ENCODE data around the gene CHRD. TPM values are rescaled to one million over a fixed set of nuclear protein-coding genes. Genes with fewer than 3 reads are reported as not detected.

CHRD gene
- total RNA-seq, 1 experiment from 2014 or later: 2.7 TPM

DNA sequence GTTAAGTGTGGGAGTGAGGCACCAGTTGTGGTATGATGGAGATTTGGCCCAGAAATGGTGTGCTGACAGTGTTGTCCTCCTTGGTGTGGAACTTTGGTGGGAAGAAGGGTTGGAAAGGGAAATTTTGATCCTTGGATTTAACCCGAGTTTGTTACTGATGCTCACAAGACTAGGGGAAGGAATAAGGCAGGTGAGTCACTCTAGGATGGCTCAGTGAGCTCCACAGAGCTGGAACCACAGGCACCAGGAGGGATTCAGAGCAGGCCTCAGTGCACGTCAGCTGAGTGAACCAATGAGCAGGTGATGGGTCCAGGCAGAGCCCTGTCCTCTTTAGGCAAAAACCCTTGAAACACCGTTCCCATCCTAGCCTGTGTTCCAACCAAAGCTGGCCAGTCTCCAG is 11.4 kb downstream of the CHRD start (continued):
- TF ChIP-seq, protein P1, sequence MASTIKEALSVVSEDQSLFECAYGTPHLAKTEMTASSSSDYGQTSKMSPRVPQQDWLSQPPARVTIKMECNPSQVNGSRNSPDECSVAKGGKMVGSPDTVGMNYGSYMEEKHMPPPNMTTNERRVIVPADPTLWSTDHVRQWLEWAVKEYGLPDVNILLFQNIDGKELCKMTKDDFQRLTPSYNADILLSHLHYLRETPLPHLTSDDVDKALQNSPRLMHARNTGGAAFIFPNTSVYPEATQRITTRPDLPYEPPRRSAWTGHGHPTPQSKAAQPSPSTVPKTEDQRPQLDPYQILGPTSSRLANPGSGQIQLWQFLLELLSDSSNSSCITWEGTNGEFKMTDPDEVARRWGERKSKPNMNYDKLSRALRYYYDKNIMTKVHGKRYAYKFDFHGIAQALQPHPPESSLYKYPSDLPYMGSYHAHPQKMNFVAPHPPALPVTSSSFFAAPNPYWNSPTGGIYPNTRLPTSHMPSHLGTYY (CRISPR knock-in tag; IDR thresholded peaks at IDR 0.05): no peak
- TF ChIP-seq FOXK1 (CRISPR knock-in tag; IDR thresholded peaks at IDR 0.05) (no peak), ZNF396 (CRISPR knock-in tag; IDR thresholded peaks at IDR 0.05; ENCODE audit: borderline replicate concordance) (no peak), NFYB (CRISPR knock-in tag; conservative IDR thresholded peaks at IDR 0.05; ENCODE audit: low read depth) (no peak)
- TF ChIP-seq, protein P2, sequence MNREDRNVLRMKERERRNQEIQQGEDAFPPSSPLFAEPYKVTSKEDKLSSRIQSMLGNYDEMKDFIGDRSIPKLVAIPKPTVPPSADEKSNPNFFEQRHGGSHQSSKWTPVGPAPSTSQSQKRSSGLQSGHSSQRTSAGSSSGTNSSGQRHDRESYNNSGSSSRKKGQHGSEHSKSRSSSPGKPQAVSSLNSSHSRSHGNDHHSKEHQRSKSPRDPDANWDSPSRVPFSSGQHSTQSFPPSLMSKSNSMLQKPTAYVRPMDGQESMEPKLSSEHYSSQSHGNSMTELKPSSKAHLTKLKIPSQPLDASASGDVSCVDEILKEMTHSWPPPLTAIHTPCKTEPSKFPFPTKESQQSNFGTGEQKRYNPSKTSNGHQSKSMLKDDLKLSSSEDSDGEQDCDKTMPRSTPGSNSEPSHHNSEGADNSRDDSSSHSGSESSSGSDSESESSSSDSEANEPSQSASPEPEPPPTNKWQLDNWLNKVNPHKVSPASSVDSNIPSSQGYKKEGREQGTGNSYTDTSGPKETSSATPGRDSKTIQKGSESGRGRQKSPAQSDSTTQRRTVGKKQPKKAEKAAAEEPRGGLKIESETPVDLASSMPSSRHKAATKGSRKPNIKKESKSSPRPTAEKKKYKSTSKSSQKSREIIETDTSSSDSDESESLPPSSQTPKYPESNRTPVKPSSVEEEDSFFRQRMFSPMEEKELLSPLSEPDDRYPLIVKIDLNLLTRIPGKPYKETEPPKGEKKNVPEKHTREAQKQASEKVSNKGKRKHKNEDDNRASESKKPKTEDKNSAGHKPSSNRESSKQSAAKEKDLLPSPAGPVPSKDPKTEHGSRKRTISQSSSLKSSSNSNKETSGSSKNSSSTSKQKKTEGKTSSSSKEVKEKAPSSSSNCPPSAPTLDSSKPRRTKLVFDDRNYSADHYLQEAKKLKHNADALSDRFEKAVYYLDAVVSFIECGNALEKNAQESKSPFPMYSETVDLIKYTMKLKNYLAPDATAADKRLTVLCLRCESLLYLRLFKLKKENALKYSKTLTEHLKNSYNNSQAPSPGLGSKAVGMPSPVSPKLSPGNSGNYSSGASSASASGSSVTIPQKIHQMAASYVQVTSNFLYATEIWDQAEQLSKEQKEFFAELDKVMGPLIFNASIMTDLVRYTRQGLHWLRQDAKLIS (CRISPR knock-in tag; IDR thresholded peaks at IDR 0.05; ENCODE audit: borderline replicate concordance): no peak
- TF ChIP-seq, protein P3, sequence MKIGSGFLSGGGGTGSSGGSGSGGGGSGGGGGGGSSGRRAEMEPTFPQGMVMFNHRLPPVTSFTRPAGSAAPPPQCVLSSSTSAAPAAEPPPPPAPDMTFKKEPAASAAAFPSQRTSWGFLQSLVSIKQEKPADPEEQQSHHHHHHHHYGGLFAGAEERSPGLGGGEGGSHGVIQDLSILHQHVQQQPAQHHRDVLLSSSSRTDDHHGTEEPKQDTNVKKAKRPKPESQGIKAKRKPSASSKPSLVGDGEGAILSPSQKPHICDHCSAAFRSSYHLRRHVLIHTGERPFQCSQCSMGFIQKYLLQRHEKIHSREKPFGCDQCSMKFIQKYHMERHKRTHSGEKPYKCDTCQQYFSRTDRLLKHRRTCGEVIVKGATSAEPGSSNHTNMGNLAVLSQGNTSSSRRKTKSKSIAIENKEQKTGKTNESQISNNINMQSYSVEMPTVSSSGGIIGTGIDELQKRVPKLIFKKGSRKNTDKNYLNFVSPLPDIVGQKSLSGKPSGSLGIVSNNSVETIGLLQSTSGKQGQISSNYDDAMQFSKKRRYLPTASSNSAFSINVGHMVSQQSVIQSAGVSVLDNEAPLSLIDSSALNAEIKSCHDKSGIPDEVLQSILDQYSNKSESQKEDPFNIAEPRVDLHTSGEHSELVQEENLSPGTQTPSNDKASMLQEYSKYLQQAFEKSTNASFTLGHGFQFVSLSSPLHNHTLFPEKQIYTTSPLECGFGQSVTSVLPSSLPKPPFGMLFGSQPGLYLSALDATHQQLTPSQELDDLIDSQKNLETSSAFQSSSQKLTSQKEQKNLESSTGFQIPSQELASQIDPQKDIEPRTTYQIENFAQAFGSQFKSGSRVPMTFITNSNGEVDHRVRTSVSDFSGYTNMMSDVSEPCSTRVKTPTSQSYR (CRISPR knock-in tag; IDR thresholded peaks at IDR 0.05): no peak
- TF ChIP-seq, protein P4, sequence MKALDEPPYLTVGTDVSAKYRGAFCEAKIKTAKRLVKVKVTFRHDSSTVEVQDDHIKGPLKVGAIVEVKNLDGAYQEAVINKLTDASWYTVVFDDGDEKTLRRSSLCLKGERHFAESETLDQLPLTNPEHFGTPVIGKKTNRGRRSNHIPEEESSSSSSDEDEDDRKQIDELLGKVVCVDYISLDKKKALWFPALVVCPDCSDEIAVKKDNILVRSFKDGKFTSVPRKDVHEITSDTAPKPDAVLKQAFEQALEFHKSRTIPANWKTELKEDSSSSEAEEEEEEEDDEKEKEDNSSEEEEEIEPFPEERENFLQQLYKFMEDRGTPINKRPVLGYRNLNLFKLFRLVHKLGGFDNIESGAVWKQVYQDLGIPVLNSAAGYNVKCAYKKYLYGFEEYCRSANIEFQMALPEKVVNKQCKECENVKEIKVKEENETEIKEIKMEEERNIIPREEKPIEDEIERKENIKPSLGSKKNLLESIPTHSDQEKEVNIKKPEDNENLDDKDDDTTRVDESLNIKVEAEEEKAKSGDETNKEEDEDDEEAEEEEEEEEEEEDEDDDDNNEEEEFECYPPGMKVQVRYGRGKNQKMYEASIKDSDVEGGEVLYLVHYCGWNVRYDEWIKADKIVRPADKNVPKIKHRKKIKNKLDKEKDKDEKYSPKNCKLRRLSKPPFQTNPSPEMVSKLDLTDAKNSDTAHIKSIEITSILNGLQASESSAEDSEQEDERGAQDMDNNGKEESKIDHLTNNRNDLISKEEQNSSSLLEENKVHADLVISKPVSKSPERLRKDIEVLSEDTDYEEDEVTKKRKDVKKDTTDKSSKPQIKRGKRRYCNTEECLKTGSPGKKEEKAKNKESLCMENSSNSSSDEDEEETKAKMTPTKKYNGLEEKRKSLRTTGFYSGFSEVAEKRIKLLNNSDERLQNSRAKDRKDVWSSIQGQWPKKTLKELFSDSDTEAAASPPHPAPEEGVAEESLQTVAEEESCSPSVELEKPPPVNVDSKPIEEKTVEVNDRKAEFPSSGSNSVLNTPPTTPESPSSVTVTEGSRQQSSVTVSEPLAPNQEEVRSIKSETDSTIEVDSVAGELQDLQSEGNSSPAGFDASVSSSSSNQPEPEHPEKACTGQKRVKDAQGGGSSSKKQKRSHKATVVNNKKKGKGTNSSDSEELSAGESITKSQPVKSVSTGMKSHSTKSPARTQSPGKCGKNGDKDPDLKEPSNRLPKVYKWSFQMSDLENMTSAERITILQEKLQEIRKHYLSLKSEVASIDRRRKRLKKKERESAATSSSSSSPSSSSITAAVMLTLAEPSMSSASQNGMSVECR (CRISPR knock-in tag; IDR thresholded peaks at IDR 0.05; ENCODE audit: borderline replicate concordance): no peak
- TF ChIP-seq, protein P5, sequence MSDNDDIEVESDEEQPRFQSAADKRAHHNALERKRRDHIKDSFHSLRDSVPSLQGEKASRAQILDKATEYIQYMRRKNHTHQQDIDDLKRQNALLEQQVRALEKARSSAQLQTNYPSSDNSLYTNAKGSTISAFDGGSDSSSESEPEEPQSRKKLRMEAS (CRISPR knock-in tag; IDR thresholded peaks at IDR 0.05): no peak

DNA sequence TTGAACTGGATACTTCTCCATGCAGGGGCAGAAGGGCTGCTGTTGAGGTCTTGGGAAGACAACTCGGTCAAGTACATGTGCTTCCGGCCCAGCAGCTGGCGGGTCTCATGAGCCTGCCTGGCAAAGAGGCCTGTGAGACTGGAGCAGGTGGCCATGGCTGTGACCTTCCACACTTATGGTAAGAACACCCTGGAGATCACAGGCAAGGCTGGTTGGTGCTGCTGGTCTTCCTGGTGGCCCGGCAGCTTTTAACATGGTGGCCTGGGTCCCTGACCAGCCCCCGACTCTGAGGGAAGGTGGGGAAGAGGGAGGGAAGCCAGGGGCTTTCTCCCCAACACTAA is 15.4 kb downstream of the CHRD start:
- no peaks in the 10 kb centered on the region for H3K9me3 Mint-ChIP-seq
- H3K27ac Mint-ChIP-seq: no peak overlapping the region
- H3K36me3 Mint-ChIP-seq: no peaks in the 10 kb centered on the region
- 0 out of 2 replicates have a peak, but pooled peaks cover 3% of the 10 kb centered on the region for H3K4me1 Mint-ChIP-seq
- no peaks in the 10 kb centered on the region; the same call in 1 of the 2 replicates for H3K27me3 Mint-ChIP-seq (ENCODE audit: low read depth)
- H3K4me3 Mint-ChIP-seq: no peak overlapping the region
- ChIA-PET POLR2A (no interaction called here), CTCF (no interaction called here)
- no peak for ATAC-seq
- DNase-seq (ENCODE audit: low spot score): no peak
- TF ChIP-seq ZNF232 (CRISPR knock-in tag; IDR thresholded peaks at IDR 0.05): no peak
- no peak for TF ChIP-seq MYBL2 (CRISPR knock-in tag; IDR thresholded peaks at IDR 0.05)
- no peak for TF ChIP-seq CBFB (CRISPR knock-in tag; IDR thresholded peaks at IDR 0.05; ENCODE audit: low read depth)
- TF ChIP-seq HMGA2 (CRISPR knock-in tag; IDR thresholded peaks at IDR 0.05): no peak
- no peak for TF ChIP-seq FOXJ3 (CRISPR knock-in tag; IDR thresholded peaks at IDR 0.05; ENCODE audit: borderline replicate concordance)
- TF ChIP-seq TP53 (CRISPR knock-in tag; IDR thresholded peaks at IDR 0.05): no peak
- TF ChIP-seq, protein P6, sequence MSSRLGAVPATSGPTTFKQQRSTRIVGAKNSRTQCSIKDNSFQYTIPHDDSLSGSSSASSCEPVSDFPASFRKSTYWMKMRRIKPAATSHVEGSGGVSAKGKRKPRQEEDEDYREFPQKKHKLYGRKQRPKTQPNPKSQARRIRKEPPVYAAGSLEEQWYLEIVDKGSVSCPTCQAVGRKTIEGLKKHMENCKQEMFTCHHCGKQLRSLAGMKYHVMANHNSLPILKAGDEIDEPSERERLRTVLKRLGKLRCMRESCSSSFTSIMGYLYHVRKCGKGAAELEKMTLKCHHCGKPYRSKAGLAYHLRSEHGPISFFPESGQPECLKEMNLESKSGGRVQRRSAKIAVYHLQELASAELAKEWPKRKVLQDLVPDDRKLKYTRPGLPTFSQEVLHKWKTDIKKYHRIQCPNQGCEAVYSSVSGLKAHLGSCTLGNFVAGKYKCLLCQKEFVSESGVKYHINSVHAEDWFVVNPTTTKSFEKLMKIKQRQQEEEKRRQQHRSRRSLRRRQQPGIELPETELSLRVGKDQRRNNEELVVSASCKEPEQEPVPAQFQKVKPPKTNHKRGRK (CRISPR knock-in tag; IDR thresholded peaks at IDR 0.05; ENCODE audit: borderline replicate concordance): no peak
- TF ChIP-seq SMAD3 (CRISPR knock-in tag; IDR thresholded peaks at IDR 0.05; ENCODE audit: borderline replicate concordance): no peak
- no peak for TF ChIP-seq SOX15 (CRISPR knock-in tag; IDR thresholded peaks at IDR 0.05)
- no peak for TF ChIP-seq ETV6 (CRISPR knock-in tag; IDR thresholded peaks at IDR 0.05)
- TF ChIP-seq NR1H2 (CRISPR knock-in tag; IDR thresholded peaks at IDR 0.05): no peak
- TF ChIP-seq, protein P2 (CRISPR knock-in tag; IDR thresholded peaks at IDR 0.05; ENCODE audit: borderline replicate concordance): no peak
